ENCODE data around the gene RC3H1. TPM values are rescaled to one million over a fixed set of nuclear protein-coding genes. Genes with fewer than 3 reads are reported as not detected.
A peak's percentile ranks its signal among the peaks of the same experiment; 100 is the strongest.

RC3H1 gene
- total and polyA plus RNA-seq, 9 of the 15 experiments (the other 6 are each of a cell fraction or from before 2014, with no cell fraction given): 2.4 to 31.7 (median 12.4) TPM

- TF ChIP-seq, protein P1, sequence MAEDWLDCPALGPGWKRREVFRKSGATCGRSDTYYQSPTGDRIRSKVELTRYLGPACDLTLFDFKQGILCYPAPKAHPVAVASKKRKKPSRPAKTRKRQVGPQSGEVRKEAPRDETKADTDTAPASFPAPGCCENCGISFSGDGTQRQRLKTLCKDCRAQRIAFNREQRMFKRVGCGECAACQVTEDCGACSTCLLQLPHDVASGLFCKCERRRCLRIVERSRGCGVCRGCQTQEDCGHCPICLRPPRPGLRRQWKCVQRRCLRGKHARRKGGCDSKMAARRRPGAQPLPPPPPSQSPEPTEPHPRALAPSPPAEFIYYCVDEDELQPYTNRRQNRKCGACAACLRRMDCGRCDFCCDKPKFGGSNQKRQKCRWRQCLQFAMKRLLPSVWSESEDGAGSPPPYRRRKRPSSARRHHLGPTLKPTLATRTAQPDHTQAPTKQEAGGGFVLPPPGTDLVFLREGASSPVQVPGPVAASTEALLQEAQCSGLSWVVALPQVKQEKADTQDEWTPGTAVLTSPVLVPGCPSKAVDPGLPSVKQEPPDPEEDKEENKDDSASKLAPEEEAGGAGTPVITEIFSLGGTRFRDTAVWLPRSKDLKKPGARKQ (CRISPR knock-in tag; IDR thresholded peaks at IDR 0.05): no peak
- TF ChIP-seq MBD2 (IDR thresholded peaks at IDR 0.05; ENCODE audit: borderline replicate concordance, low read depth) (0 out of 2 replicates have a peak, but pooled peaks have one; percentile 66), NCOA1 (IDR thresholded peaks at IDR 0.05; ENCODE audit: low read depth) (peak; percentile 56; the same call in 1 of the 2 replicates), ZNF197 (CRISPR knock-in tag; IDR thresholded peaks at IDR 0.05; ENCODE audit: low read depth) (no peak), ZNF174 (CRISPR knock-in tag; IDR thresholded peaks at IDR 0.05) (no peak; the same call in 1 of the 2 replicates), ZNF134 (CRISPR knock-in tag; conservative IDR thresholded peaks at IDR 0.05) (no peak), STAT5B (CRISPR knock-in tag; IDR thresholded peaks at IDR 0.05) (no peak), E2F6 (IDR thresholded peaks at IDR 0.05; ENCODE audit: borderline replicate concordance in 1 of 2, extremely low read depth in 1 of 2, insufficient read depth in 1 of 2, insufficient read length in 1 of 2, low read depth in 1 of 2, low read length in 1 of 2, poor library complexity in 1 of 2, severe bottlenecking in 1 of 2) (peak; percentile 80 to 81), TAF1 (IDR thresholded peaks at IDR 0.05; ENCODE audit: control insufficient read depth, extremely low read depth, insufficient read depth, low read length, severe bottlenecking) (peak; percentile 88), ZNF280B (CRISPR knock-in tag; IDR thresholded peaks at IDR 0.05) (no peak)
- TF ChIP-seq, protein P2, sequence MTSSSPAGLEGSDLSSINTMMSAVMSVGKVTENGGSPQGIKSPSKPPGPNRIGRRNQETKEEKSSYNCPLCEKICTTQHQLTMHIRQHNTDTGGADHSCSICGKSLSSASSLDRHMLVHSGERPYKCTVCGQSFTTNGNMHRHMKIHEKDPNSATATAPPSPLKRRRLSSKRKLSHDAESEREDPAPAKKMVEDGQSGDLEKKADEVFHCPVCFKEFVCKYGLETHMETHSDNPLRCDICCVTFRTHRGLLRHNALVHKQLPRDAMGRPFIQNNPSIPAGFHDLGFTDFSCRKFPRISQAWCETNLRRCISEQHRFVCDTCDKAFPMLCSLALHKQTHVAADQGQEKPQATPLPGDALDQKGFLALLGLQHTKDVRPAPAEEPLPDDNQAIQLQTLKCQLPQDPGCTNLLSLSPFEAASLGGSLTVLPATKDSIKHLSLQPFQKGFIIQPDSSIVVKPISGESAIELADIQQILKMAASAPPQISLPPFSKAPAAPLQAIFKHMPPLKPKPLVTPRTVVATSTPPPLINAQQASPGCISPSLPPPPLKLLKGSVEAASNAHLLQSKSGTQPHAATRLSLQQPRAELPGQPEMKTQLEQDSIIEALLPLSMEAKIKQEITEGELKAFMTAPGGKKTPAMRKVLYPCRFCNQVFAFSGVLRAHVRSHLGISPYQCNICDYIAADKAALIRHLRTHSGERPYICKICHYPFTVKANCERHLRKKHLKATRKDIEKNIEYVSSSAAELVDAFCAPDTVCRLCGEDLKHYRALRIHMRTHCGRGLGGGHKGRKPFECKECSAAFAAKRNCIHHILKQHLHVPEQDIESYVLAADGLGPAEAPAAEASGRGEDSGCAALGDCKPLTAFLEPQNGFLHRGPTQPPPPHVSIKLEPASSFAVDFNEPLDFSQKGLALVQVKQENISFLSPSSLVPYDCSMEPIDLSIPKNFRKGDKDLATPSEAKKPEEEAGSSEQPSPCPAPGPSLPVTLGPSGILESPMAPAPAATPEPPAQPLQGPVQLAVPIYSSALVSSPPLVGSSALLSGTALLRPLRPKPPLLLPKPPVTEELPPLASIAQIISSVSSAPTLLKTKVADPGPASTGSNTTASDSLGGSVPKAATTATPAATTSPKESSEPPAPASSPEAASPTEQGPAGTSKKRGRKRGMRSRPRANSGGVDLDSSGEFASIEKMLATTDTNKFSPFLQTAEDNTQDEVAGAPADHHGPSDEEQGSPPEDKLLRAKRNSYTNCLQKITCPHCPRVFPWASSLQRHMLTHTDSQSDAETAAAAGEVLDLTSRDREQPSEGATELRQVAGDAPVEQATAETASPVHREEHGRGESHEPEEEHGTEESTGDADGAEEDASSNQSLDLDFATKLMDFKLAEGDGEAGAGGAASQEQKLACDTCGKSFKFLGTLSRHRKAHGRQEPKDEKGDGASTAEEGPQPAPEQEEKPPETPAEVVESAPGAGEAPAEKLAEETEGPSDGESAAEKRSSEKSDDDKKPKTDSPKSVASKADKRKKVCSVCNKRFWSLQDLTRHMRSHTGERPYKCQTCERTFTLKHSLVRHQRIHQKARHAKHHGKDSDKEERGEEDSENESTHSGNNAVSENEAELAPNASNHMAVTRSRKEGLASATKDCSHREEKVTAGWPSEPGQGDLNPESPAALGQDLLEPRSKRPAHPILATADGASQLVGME (CRISPR knock-in tag; IDR thresholded peaks at IDR 0.05): 0 out of 2 replicates have a peak, but pooled peaks have one; percentile 13
- TF ChIP-seq, protein P3, sequence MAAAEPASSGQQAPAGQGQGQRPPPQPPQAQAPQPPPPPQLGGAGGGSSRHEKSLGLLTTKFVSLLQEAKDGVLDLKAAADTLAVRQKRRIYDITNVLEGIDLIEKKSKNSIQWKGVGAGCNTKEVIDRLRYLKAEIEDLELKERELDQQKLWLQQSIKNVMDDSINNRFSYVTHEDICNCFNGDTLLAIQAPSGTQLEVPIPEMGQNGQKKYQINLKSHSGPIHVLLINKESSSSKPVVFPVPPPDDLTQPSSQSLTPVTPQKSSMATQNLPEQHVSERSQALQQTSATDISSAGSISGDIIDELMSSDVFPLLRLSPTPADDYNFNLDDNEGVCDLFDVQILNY (CRISPR knock-in tag; IDR thresholded peaks at IDR 0.05): no peak
Measured at GRCh38 chr1:174022080-174022975, at the start of gene RC3H1 (continued).

Data from K562 (cell line).